GM12878 (cell line): ENCODE measurements around the gene GTF3C1. TPM values are rescaled to one million over a fixed set of nuclear protein-coding genes. Genes with fewer than 3 reads are reported as not detected.

Source experiments
- ATAC-seq: fragments of 200-7000 bp; cut with Tn5 transposase; 3 replicates; pipeline ENCODE4 v1.9.1; 2020; ENCODE audit warnings: mild to moderate bottlenecking, moderate library complexity
- BruUV-seq: library from RNA; stranded (reverse); fragments of 400-500 nt; replicated peaks from 2 replicates; lab custom pipeline; 2021; lab: Mats Ljungman, UMichigan
- CTCF ChIA-PET: fragments of 300-600 bp; sonication (Branson Sonifier 250); formaldehyde crosslinking; extraction: SDS; loops from one replicate; lab custom pipeline; 2021; ENCODE audit warnings: inconsistent platforms; lab: Yijun Ruan, JAX
- POLR2A ChIA-PET: fragments of 350-600 bp; formaldehyde crosslinking; extraction: SDS; loops from one replicate; lab custom pipeline; 2021; ENCODE audit warnings: inconsistent platforms; lab: Charles Lee
- RAD21 ChIA-PET: fragments of 300-600 bp; sonication (Branson Sonifier 250); formaldehyde crosslinking; loops from one replicate; lab custom pipeline; 2023; ENCODE audit warnings: antibody characterized with exemption; ENCODE audit not compliant: unreplicated experiment; lab: Charles Lee
- SMC1A ChIA-PET: fragments of 300-600 bp; sonication (Branson Sonifier 250); formaldehyde crosslinking; loops from one replicate; lab custom pipeline; 2023; ENCODE audit not compliant: unreplicated experiment, uncharacterized antibody; lab: Charles Lee
- DNase-seq: peaks from one replicate; pipeline ENCODE4 v3.0.0-alpha.2; 2011; ENCODE audit warnings: low read depth, low spot score
- FAIRE-seq: peaks from 3 replicates; lab custom pipeline; 2011; peaks lifted over from hg19 to GRCh38; lab: Jason Lieb, UNC
- H2AFZ ChIP-seq: 2 replicates; pipeline ENCODE4 v1.6.0; 2011; ENCODE audit warnings: low read depth, low read length, control low read depth; ENCODE audit not compliant: control insufficient read depth
- H3K27ac ChIP-seq: 2 replicates; pipeline ENCODE4 v1.5.1; 2011; ENCODE audit warnings: control low read depth; ENCODE audit not compliant: control insufficient read depth, insufficient read depth
- H3K27me3 ChIP-seq, 2 experiments: replicated peaks in 1 of 2; 2 replicates each; pipeline versions ENCODE4 v1.6.0 to v1.6.1; 2011; ENCODE audit warnings: low read length in 1 of 2; ENCODE audit not compliant: control insufficient read depth in 2 of 2, insufficient read depth in 2 of 2
- H3K36me3 ChIP-seq, 2 experiments: 2 replicates each; pipeline ENCODE4 v1.5.1; 2011; ENCODE audit warnings: low read length in 1 of 2; ENCODE audit not compliant: control insufficient read depth in 2 of 2, insufficient read depth in 2 of 2
- H3K4me1 ChIP-seq: 2 replicates; pipeline ENCODE4 v1.6.1; 2011; ENCODE audit warnings: mild to moderate bottlenecking, low read length, moderate library complexity, mixed read lengths; ENCODE audit not compliant: control insufficient read depth, insufficient read depth
- H3K4me2 ChIP-seq: 2 replicates; pipeline ENCODE4 v1.6.0; 2011; ENCODE audit warnings: control low read depth; ENCODE audit not compliant: control insufficient read depth, insufficient read depth
- H3K4me3 ChIP-seq: fragments of 200-600 bp; sonication (generic); 2 replicates; pipeline ENCODE4 v1.5.1; 2016
- H3K79me2 ChIP-seq: 2 replicates; pipeline ENCODE4 v1.6.0; 2011; ENCODE audit warnings: low read length; ENCODE audit not compliant: control insufficient read depth, insufficient read depth
- H3K9ac ChIP-seq: 2 replicates; pipeline ENCODE4 v1.8.0; 2011; ENCODE audit warnings: low read length, control low read depth, mixed read lengths; ENCODE audit not compliant: control insufficient read depth, insufficient read depth
- H3K9me3 ChIP-seq: replicated peaks from 3 replicates; pipeline ENCODE4 v1.5.1; 2011; ENCODE audit warnings: mild to moderate bottlenecking, low read length; ENCODE audit not compliant: control insufficient read depth, insufficient read depth
- H4K20me1 ChIP-seq: 2 replicates; pipeline ENCODE4 v1.6.0; 2011; ENCODE audit not compliant: control insufficient read depth, insufficient read depth
- ATF7 ChIP-seq: fragments of 450-650 bp; IDR thresholded peaks from 2 replicates; pipeline ENCODE4 v1.6.1; 2016; ENCODE audit warnings: low read depth, mild to moderate bottlenecking
- CBFB ChIP-seq: IDR thresholded peaks from 2 replicates; pipeline ENCODE4 v1.6.1; 2016; ENCODE audit warnings: antibody characterized with exemption, low read depth
- CEBPZ ChIP-seq: fragments of 150-350 bp; IDR thresholded peaks from 2 replicates; pipeline ENCODE4 v1.6.1; 2016; ENCODE audit warnings: low read depth, low read length
- CHD4 ChIP-seq: fragments of 200-600 bp; sonication (generic); IDR thresholded peaks from 2 replicates; pipeline ENCODE4 v1.6.1; 2016; ENCODE audit warnings: mild to moderate bottlenecking
- ESRRA ChIP-seq: IDR thresholded peaks from 2 replicates; pipeline ENCODE4 v1.6.1; 2012; ENCODE audit warnings: mild to moderate bottlenecking, low read length, improper control_type of control experiment
- HSF1 ChIP-seq: fragments of 150-350 bp; IDR thresholded peaks from 2 replicates; pipeline ENCODE4 v1.6.1; 2014; ENCODE audit warnings: mild to moderate bottlenecking, low read depth, low read length
- NRF1 ChIP-seq: conservative IDR thresholded peaks from 2 replicates; pipeline ENCODE4 v1.6.1; 2011; ENCODE audit warnings: mild to moderate bottlenecking, low read depth, low read length, improper control_type of control experiment
- PAX5 ChIP-seq: IDR thresholded peaks from 2 replicates; pipeline ENCODE4 v1.6.1; 2011; ENCODE audit warnings: low read depth, low read length, borderline replicate concordance
- POLR2A ChIP-seq: IDR thresholded peaks from 2 replicates; pipeline ENCODE4 v1.6.1; 2011; ENCODE audit warnings: low read depth, mild to moderate bottlenecking, low read length
- RB1 ChIP-seq: fragments of 450-650 bp; formaldehyde crosslinking; IDR thresholded peaks from 2 replicates; pipeline ENCODE4 v1.6.1; 2017; ENCODE audit warnings: mild to moderate bottlenecking, borderline replicate concordance
- REST ChIP-seq: IDR thresholded peaks from 2 replicates; pipeline ENCODE4 v1.6.1; 2012; ENCODE audit warnings: mild to moderate bottlenecking, low read depth, low read length
- ZBED1 ChIP-seq: IDR thresholded peaks from 2 replicates; pipeline ENCODE4 v1.6.1; 2016; ENCODE audit warnings: borderline replicate concordance
- WGBS: methylation state at CpG from one replicate; pipeline ENCODE4 v1.1.6; 2016; ENCODE audit warnings: low lambda C conversion rate; ENCODE audit not compliant: insufficient replicate concordance, insufficient coverage; ENCODE audit errors: missing lambda C conversion rate; 5-methylcytosine and 5-hydroxymethylcytosine counted together
- in situ Hi-C: fragments of 300-500 bp; cut with MboI; formaldehyde crosslinking; loops from 9 replicates; pipeline ENCODE4 v1.14.3; 2018; ENCODE audit warnings: mixed read lengths
- intact Hi-C: fragments of 100-400 bp; cut with micrococcal nuclease; formaldehyde crosslinking; loops from one replicate; pipeline ENCODE4 v1.14.2; 2022; ENCODE audit not compliant: unreplicated experiment
- polyA plus RNA-seq, 11 experiments: library from polyadenylated mRNA; depleted of rRNA in 4 of 11; unstranded in 6 of 11; stranded (reverse) in 5 of 11; fragments of >200 nt; fragmentation: Nextera tagmentation in 4 of 11; fragmentation: Illumina TruSeq in 1 of 11; extraction: Ambion mirVana in 4 of 11; extraction: Trizol in 1 of 11; gene quantifications; 1 replicate in 1 of 11; 2 replicates in 10 of 11; pipeline versions ENCODE4 v1.2.1 to v1.2.3, GENCODE V29; 2011 to 2016; ENCODE audit warnings: inconsistent platforms in 2 of 11, missing spikeins in 2 of 11, low read depth in 1 of 11
- total RNA-seq, 4 experiments: library from RNA; depleted of rRNA in 3 of 4; stranded (reverse); fragments of >200 nt in 3 of 4; fragmentation: Illumina TruSeq in 1 of 4; extraction: Trizol in 1 of 4; gene quantifications; 2 replicates each; pipeline versions ENCODE4 v1.2.1 to v1.2.3, GENCODE V29; 2013 to 2021

The GTF3C1 gene
- total and polyA plus RNA-seq, 10 of the 15 experiments (the other 5 are each of a cell fraction or from before 2014, with no cell fraction given) = 0.98 to 60.9 (median 34.3) TPM

- no peak overlapping the region for H3K9ac ChIP-seq
- H3K27me3 ChIP-seq = no peaks in the 10 kb centered on the region
- no peak overlapping the region for H2AFZ ChIP-seq
- intact Hi-C loops = no loop called here
- no peak overlapping the region for H3K4me2 ChIP-seq
- ChIA-PET CTCF (no interaction called here), POLR2A (no interaction called here), SMC1A (no interaction called here), RAD21 (no interaction called here)
- H4K20me1 ChIP-seq = no peaks in the 10 kb centered on the region
- no peak overlapping the region for H3K27ac ChIP-seq
- FAIRE-seq = no peak
- H3K36me3 ChIP-seq = peaks cover 19 to 32% of the 10 kb centered on the region in 2 experiments
- no peaks in the 10 kb centered on the region for H3K4me1 ChIP-seq
- no peak for DNase-seq
- H3K79me2 ChIP-seq = no peaks in the 10 kb centered on the region
- 88% methylated on average over 7 of the region's 7 CpGs for WGBS
- H3K9me3 ChIP-seq = no peaks in the 10 kb centered on the region
- TF ChIP-seq CHD4 (no peak), REST (no peak), RB1 (no peak), PAX5 (no peak), ESRRA (no peak), ZBED1 (no peak), CEBPZ (no peak), ATF7 (no peak), CBFB (no peak), NRF1 (no peak), POLR2A (no peak), HSF1 (no peak)
- no peak overlapping the region for H3K4me3 ChIP-seq
- no TSS peak for BruUV-seq
- no peak for ATAC-seq
- in situ Hi-C loops = no loop called here
These were observed 59.8 kb downstream of the GTF3C1 start for GRCh38 chr16:27489906-27490305.
